Measurements from ENCODE around the gene SLC17A3.

Gene SLC17A3

GRCh38 chr6:25889877-25890853 lies 16.1 kb upstream of the SLC17A3 start:
- peak in 1 of 2 donors; percentile 27 for DNase-seq

GRCh38 chr6:25888626-25889025 lies 14.6 kb upstream of the SLC17A3 start:
- no peak for DNase-seq

GRCh38 chr6:25886066-25886465 lies 12.0 kb upstream of the SLC17A3 start:
- DNase-seq, result no peak

- no peak for DNase-seq
Measured at GRCh38 chr6:25883991-25884390, 9.9 kb upstream of the SLC17A3 start.

- no peak for DNase-seq
Measured at GRCh38 chr6:25883536-25883935, 9.5 kb upstream of the SLC17A3 start.

- peak; percentile 40 to 73 for DNase-seq
Measured at GRCh38 chr6:25882051-25882496, 8.0 kb upstream of the SLC17A3 start.

GRCh38 chr6:25880601-25881000 lies 6.6 kb upstream of the SLC17A3 start:
- no peak for DNase-seq

- DNase-seq, result no peak
Measured at GRCh38 chr6:25878721-25879322, 4.8 kb upstream of the SLC17A3 start.

- no peak for DNase-seq
Measured at GRCh38 chr6:25875926-25876602, 2.0 kb upstream of the SLC17A3 start.

GRCh38 chr6:25875563-25875905 lies 1.5 kb upstream of the SLC17A3 start:
- DNase-seq, result no peak

- peak in 1 of 2 donors; percentile 34 for DNase-seq
Measured at GRCh38 chr6:25874822-25875562, 949 bp upstream of the SLC17A3 start.

- peak; percentile 16 to 66 for DNase-seq
Measured at GRCh38 chr6:25872814-25873213, 1.2 kb downstream of the SLC17A3 start.

- DNase-seq, result no peak
Measured at GRCh38 chr6:25869840-25870239, 4.2 kb downstream of the SLC17A3 start.

GRCh38 chr6:25868436-25869183 lies 5.4 kb downstream of the SLC17A3 start:
- DNase-seq, result no peak

GRCh38 chr6:25866011-25866410 lies 8.0 kb downstream of the SLC17A3 start:
- peak; percentile 12 to 72 for DNase-seq

GRCh38 chr6:25863360-25863759 lies 10.7 kb downstream of the SLC17A3 start:
- DNase-seq, result no peak

- no peak for DNase-seq
Measured at GRCh38 chr6:25862199-25862598, 11.8 kb downstream of the SLC17A3 start.

- no peak for DNase-seq
Measured at GRCh38 chr6:25852756-25853155, 21.3 kb downstream of the SLC17A3 start.

- DNase-seq, result peak in 1 of 2 donors; percentile 9
Measured at GRCh38 chr6:25851961-25852360, 22.1 kb downstream of the SLC17A3 start.

- DNase-seq, result no peak
Measured at GRCh38 chr6:25844518-25844917, 29.5 kb downstream of the SLC17A3 start.

GRCh38 chr6:25842526-25842925 lies 31.5 kb downstream of the SLC17A3 start:
- DNase-seq, result no peak
